RPMI8226 (cell line): ENCODE measurements around the gene ROM1.
A peak's percentile ranks its signal among the peaks of the same experiment; 100 is the strongest.
"Not testable (repeated sequence)": the region's sequence is repeated elsewhere in the genome, so short reads cannot be mapped to it uniquely, and the experiment has no call there.

Experiments
- DNase-seq: peaks from one replicate; pipeline ENCODE4 v3.0.0-alpha.2; 2015

ROM1 gene

GRCh38 chr11:62650283-62650682 is 37.2 kb downstream of the ROM1 start:
- not testable (repeated sequence) for DNase-seq

DNA sequence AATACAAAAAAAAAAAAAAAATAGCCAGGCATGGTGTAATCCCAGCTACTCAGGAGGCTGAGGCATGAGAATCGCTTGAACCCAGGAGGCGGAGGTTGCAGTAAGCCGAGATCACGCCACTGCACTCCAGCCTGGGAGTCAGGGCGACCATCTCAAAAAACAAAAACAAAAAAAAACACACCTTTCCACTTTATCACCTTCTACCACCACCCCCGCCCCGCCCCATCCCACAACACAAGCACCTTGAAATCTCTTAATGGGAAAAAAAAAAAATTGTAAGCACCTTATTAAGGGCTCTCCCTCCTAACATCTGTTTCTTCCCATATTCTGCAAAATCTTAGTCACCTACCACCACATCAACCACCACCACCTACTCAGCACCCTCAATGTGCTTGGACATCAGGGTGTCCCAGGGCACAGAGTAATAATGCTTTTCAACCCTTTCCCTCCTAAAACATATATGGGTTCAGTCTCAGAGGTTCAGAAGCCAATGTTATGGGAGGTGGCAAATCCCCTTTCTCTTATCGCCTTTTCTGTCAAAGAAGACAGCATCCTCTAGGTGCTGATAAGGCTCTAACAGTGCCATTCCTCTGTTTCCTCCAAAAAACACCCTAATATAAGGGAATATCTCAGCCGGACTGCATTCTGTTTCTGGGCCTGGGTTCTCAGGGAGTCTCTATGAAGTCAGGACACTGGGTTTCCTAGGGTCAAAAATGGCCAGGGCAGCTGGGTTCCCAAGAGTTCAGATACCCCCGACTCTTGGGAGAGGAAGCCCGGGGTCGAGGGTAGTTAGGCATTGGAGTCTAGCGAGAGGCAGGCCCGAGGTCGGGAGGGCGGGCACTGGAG is 39.3 kb downstream of the ROM1 start:
- no peak for DNase-seq

DNA sequence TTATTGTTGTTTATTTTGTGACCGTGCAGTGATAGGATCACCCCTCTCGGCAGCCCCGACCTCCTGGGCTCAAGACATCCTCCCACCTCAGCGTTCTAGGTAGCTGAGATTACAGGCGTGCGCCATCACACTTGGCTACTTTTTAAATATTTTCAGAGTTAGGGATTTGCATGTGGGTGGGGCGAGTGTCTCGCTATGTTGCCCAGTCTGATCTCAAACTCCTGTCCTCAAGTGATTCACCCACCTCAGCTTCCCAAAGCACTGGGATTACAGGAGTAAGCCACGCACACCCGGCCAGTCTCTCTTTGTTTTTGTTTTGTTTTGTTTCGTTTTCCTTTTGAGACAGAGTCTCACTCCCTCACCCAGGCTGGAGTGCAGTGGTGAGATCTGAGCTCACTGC is 41.2 kb downstream of the ROM1 start:
- no peak for DNase-seq

- DNase-seq: no peak
Observed at GRCh38 chr11:62656796-62657429, 43.9 kb downstream of the ROM1 start.

DNA sequence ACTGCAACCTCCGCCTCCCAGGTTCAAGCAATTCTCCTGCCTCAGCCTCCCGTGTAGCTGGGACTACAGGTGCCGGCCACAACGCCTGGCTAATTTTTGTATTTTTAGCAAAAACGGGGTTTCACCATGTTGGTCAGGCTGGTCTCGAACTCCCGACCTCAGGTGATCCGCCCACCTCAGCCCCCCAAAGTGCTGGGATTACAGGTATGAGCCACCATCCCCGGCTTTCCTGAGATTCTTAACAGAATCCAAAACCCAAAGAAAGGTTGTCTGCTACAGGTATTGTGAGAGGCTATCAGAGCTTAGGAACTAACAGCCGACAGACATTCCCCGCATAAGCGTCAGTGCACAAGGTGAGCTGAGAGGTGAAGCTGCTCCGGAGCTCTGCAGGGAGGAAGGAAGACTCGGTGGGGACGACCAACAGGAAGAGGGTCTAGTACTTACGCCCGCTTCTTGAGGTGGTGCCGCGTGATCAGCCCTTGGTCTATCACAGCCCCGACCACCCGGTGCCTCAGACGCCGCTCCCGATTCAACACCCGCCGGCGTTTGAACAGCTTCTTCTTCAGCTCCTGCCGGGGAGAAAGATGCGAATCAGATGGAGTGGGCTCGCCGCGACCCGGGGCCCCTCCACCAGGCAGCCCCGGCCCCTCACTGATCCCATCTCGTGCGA is 51.5 kb downstream of the ROM1 start:
- DNase-seq: peak; percentile 81
